ENCODE measurements around the gene LUC7L3.

Gene LUC7L3

GRCh38 chr17:50763716-50764475 is 44.5 kb downstream of the LUC7L3 start:
- DNase-seq = no peak

- DNase-seq = no peak
Measured at GRCh38 chr17:50764734-50765149, 45.3 kb downstream of the LUC7L3 start.

GRCh38 chr17:50765454-50766221 is 46.2 kb downstream of the LUC7L3 start:
- DNase-seq = no peak

GRCh38 chr17:50766222-50767023 is 47.0 kb downstream of the LUC7L3 start:
- DNase-seq = no peak

- DNase-seq = no peak
Measured at GRCh38 chr17:50767030-50767429, 47.6 kb downstream of the LUC7L3 start.

- DNase-seq = no peak
Measured at GRCh38 chr17:50767446-50767845, 48.0 kb downstream of the LUC7L3 start, which contains the start of gene ANKRD40CL. TSS of gene ANKRD40CL (minus strand) at chr17:50767518. CDS start at chr17:50766913, 605 bp downstream.

- DNase-seq = no peak
Measured at GRCh38 chr17:50768346-50768761, 49.0 kb downstream of the LUC7L3 start.

GRCh38 chr17:50769884-50770283 is 50.5 kb downstream of the LUC7L3 start:
- no peak for DNase-seq

- DNase-seq = no peak
Measured at GRCh38 chr17:50770346-50770745, 50.9 kb downstream of the LUC7L3 start.

GRCh38 chr17:50771991-50772785 is 52.8 kb downstream of the LUC7L3 start:
- DNase-seq = no peak

- no peak for DNase-seq
Measured at GRCh38 chr17:50774225-50774803, 54.9 kb downstream of the LUC7L3 start.

GRCh38 chr17:50775926-50776325 is 56.5 kb downstream of the LUC7L3 start:
- DNase-seq = no peak

- no peak for DNase-seq
Measured at GRCh38 chr17:50778471-50778870, 59.1 kb downstream of the LUC7L3 start.

GRCh38 chr17:50778988-50779387 is 59.6 kb downstream of the LUC7L3 start:
- DNase-seq = no peak

GRCh38 chr17:50779747-50780353 is 60.4 kb downstream of the LUC7L3 start:
- DNase-seq = no peak

GRCh38 chr17:50781167-50781566 is 61.8 kb downstream of the LUC7L3 start:
- DNase-seq = no peak

- peak; percentile 89 for DNase-seq
Measured at GRCh38 chr17:50783193-50783660, 63.8 kb downstream of the LUC7L3 start.

- no peak for DNase-seq
Measured at GRCh38 chr17:50783905-50784304, 64.5 kb downstream of the LUC7L3 start.

- DNase-seq = no peak
Measured at GRCh38 chr17:50785126-50785525, 65.7 kb downstream of the LUC7L3 start.

- peak; percentile 39 for DNase-seq
Measured at GRCh38 chr17:50785946-50786570, 66.7 kb downstream of the LUC7L3 start.

GRCh38 chr17:50787106-50787505 is 67.7 kb downstream of the LUC7L3 start:
- DNase-seq = peak; percentile 19

Measured in SHP77 treated with DMSO at 0.1 percent for 48 hours (cell line).